K562 (cell line): ENCODE data around the gene STPG4. TPM values are rescaled to one million over a fixed set of nuclear protein-coding genes. Genes with fewer than 3 reads are reported as not detected.

Experiments used
- ATAC-seq: fragments of 200-7000 bp; cut with Tn5 transposase; 3 replicates; pipeline ENCODE4 v1.9.1; 2020; ENCODE audit warnings: moderate library complexity
- BruUV-seq: library from RNA; stranded (reverse); fragments of 400-500 nt; replicated peaks from 2 replicates; lab custom pipeline; 2021; lab: Mats Ljungman, UMichigan
- CTCF ChIA-PET: fragments of 300-600 bp; formaldehyde crosslinking; extraction: SDS; loops from one replicate; lab custom pipeline; 2021; ENCODE audit warnings: low intra/inter-chr PET ratio; lab: Yijun Ruan, JAX
- POLR2A ChIA-PET: fragments of 300-600, 350-650 bp; sonication (Branson Sonifier 250); formaldehyde crosslinking; extraction: SDS; loops from one replicate; lab custom pipeline; 2021; ENCODE audit warnings: antibody characterized with exemption, inconsistent platforms; lab: Yijun Ruan, JAX
- DNase-seq, 4 experiments: peaks; one replicate each; pipeline versions ENCODE4 v3.0.0 to v3.0.0-alpha.2; 2011 to 2018; ENCODE audit warnings: low spot score in 3 of 4, mixed read lengths in 3 of 4; ENCODE audit errors: extremely low read depth in 1 of 4
- FAIRE-seq: peaks from 2 replicates; lab custom pipeline; 2011; peaks lifted over from hg19 to GRCh38; lab: Jason Lieb, UNC
- H2AFZ ChIP-seq: 2 replicates; pipeline ENCODE4 v1.6.0; 2011; ENCODE audit warnings: low read depth, low read length, control low read depth, inconsistent platforms
- H3K27ac ChIP-seq: fragments of 200-600 bp; 3 replicates; pipeline ENCODE4 v1.8.0; 2011; ENCODE audit warnings: low read depth, mild to moderate bottlenecking, control low read depth, inconsistent platforms, low read length, moderate library complexity, mixed read lengths; ENCODE audit errors: extremely low read depth
- H3K27me3 ChIP-seq, 2 experiments: fragments of 300-600 bp in 1 of 2; 2 replicates in 1 of 2; 3 replicates in 1 of 2; pipeline versions ENCODE4 v1.6.0 to v1.8.0; 2011; ENCODE audit warnings: inconsistent platforms in 2 of 2, low read length in 2 of 2, mild to moderate bottlenecking in 1 of 2, mixed read lengths in 1 of 2, moderate library complexity in 1 of 2; ENCODE audit not compliant: control insufficient read depth in 2 of 2, insufficient read depth in 2 of 2
- H3K36me3 ChIP-seq: fragments of 300-600 bp; 3 replicates; pipeline ENCODE4 v1.8.0; 2011; ENCODE audit warnings: mild to moderate bottlenecking, low read length, inconsistent platforms; ENCODE audit not compliant: control insufficient read depth, insufficient read depth
- H3K4me1 ChIP-seq, 2 experiments: fragments of 200-600 bp in 1 of 2; replicated peaks in 1 of 2; 2 replicates in 1 of 2; 3 replicates in 1 of 2; pipeline versions ENCODE4 v1.5.1 to v1.8.0; 2011; ENCODE audit warnings: inconsistent platforms in 2 of 2, low read length in 2 of 2, mild to moderate bottlenecking in 1 of 2, mixed read lengths in 1 of 2, moderate library complexity in 1 of 2; ENCODE audit not compliant: control insufficient read depth in 2 of 2, insufficient read depth in 2 of 2
- H3K4me2 ChIP-seq: 2 replicates; pipeline ENCODE4 v1.6.1; 2011; ENCODE audit warnings: low read length, control low read depth, inconsistent platforms, mixed read lengths; ENCODE audit not compliant: insufficient read depth
- H3K4me3 ChIP-seq: fragments of 200-600 bp; sonication (generic), shearing (Covaris generic); 2 replicates; pipeline ENCODE4 v1.5.1; 2016; ENCODE audit warnings: control low read depth, inconsistent platforms
- H3K79me2 ChIP-seq: fragments of 200-600 bp; 3 replicates; pipeline ENCODE4 v1.8.0; 2011; ENCODE audit warnings: low read length, inconsistent platforms; ENCODE audit not compliant: control insufficient read depth, insufficient read depth
- H3K9ac ChIP-seq, 2 experiments: 2 replicates each; pipeline versions ENCODE4 v1.6.0 to v1.6.1; 2011; ENCODE audit warnings: low read depth in 2 of 2, low read length in 2 of 2, control low read depth in 1 of 2, inconsistent platforms in 1 of 2, mild to moderate bottlenecking in 1 of 2, mixed read lengths in 1 of 2; ENCODE audit not compliant: insufficient read depth in 1 of 2
- H3K9me1 ChIP-seq: one replicate; pipeline ENCODE4 v1.6.0; 2011; ENCODE audit warnings: inconsistent platforms, mild to moderate bottlenecking, low read length, moderate library complexity; ENCODE audit not compliant: control insufficient read depth, insufficient read depth
- H3K9me3 ChIP-seq: replicated peaks from 2 replicates; pipeline ENCODE4 v1.5.1; 2011; ENCODE audit warnings: low read depth, low read length, inconsistent platforms; ENCODE audit not compliant: control insufficient read depth, insufficient read depth
- H4K20me1 ChIP-seq: replicated peaks from 2 replicates; pipeline ENCODE4 v1.6.1; 2011; ENCODE audit warnings: low read length, inconsistent platforms, mixed read lengths; ENCODE audit not compliant: control insufficient read depth, insufficient read depth
- CHD2 ChIP-seq: IDR thresholded peaks from 2 replicates; pipeline ENCODE4 v1.6.1; 2011; ENCODE audit warnings: low read depth, low read length
- GABPA ChIP-seq: fragments of 200-800 bp; sonication (Bioruptor generic); conservative IDR thresholded peaks from 2 replicates; pipeline ENCODE4 v1.6.1; 2016; ENCODE audit warnings: low read depth, missing genetic modification characterization, missing compliant biosample characterization
- GTF2A2 ChIP-seq: IDR thresholded peaks from 2 replicates; pipeline ENCODE4 v1.6.1; 2016; ENCODE audit warnings: mild to moderate bottlenecking, missing genetic modification characterization, missing compliant biosample characterization
- KAT8 ChIP-seq: fragments of 450-650 bp; IDR thresholded peaks from 2 replicates; pipeline ENCODE4 v1.6.1; 2016; ENCODE audit warnings: low read depth, mild to moderate bottlenecking
- NFIC ChIP-seq: fragments of 450-650 bp; IDR thresholded peaks from 2 replicates; pipeline ENCODE4 v1.6.1; 2017; ENCODE audit warnings: mild to moderate bottlenecking, inconsistent platforms
- RAD21 ChIP-seq, 2 experiments: fragments of 250-450 bp in 1 of 2; fragments of 450-650 bp in 1 of 2; sonication (Bioruptor Pico) in 1 of 2; formaldehyde crosslinking in 1 of 2; IDR thresholded peaks in 1 of 2; conservative IDR thresholded peaks in 1 of 2; 2 replicates each; pipeline versions ENCODE4 v1.4.0 to v1.8.0; 2020 to 2022; ENCODE audit warnings: mild to moderate bottlenecking in 2 of 2, moderate library complexity in 1 of 2
- ZNF583 ChIP-seq: fragments of 250-450 bp; sonication (Bioruptor Pico); IDR thresholded peaks from 2 replicates; pipeline ENCODE4 v1.4.0; 2020
- WGBS: fragments of 100-300 bp; shearing (Covaris generic); methylation state at CpG from one replicate; pipeline ENCODE4 v1.1.6; 2016; ENCODE audit warnings: low coverage, mixed read lengths; ENCODE audit not compliant: insufficient coverage; ENCODE audit errors: missing lambda C conversion rate; 5-methylcytosine and 5-hydroxymethylcytosine counted together
- in situ Hi-C: fragments of 300-500 bp; cut with MboI; formaldehyde crosslinking; loops from 4 replicates; pipeline ENCODE4 v1.15.0; 2018; ENCODE audit warnings: inconsistent platforms, mixed read lengths
- intact Hi-C: fragments of 100-400 bp; cut with micrococcal nuclease; formaldehyde crosslinking; loops from 2 replicates; pipeline ENCODE4 v1.14.2; 2022
- polyA plus RNA-seq, 8 experiments: library from polyadenylated mRNA; depleted of rRNA in 4 of 8; stranded (reverse) in 5 of 8; unstranded in 3 of 8; fragments of >200 nt; fragmentation: Nextera tagmentation in 2 of 8; fragmentation: Illumina TruSeq in 1 of 8; extraction: Ambion mirVana in 2 of 8; extraction: Trizol in 1 of 8; gene quantifications; 2 replicates each; pipeline versions ENCODE4 v1.2.1 to v1.2.3, GENCODE V29; 2011 to 2014; ENCODE audit warnings: inconsistent platforms in 1 of 8, missing spikeins in 1 of 8
- total RNA-seq, 7 experiments: library from RNA; depleted of rRNA in 6 of 7; stranded (reverse); fragments of >200 nt in 6 of 7; fragmentation: Illumina TruSeq in 2 of 7; extraction: Trizol in 2 of 7; gene quantifications; 2 replicates each; pipeline versions ENCODE4 v1.2.1 to v1.2.3, GENCODE V29; 2011 to 2021; ENCODE audit warnings: low replicate concordance in 1 of 7
- TF ChIP-seq, protein P1 (sequence below), 3 experiments: IDR thresholded peaks in 2 of 3; conservative IDR thresholded peaks in 1 of 3; 2 replicates each; pipeline ENCODE4 v1.5.1; 2011 to 2012; ENCODE audit warnings: low read length in 3 of 3, mild to moderate bottlenecking in 3 of 3, control low read depth in 2 of 3, improper control_type of control experiment in 1 of 3, inconsistent platforms in 1 of 3, low read depth in 1 of 3, mixed read lengths in 1 of 3, moderate library complexity in 1 of 3; ENCODE audit not compliant: insufficient read depth in 2 of 3

The STPG4 gene
- total and polyA plus RNA-seq, 9 of the 15 experiments (the other 6 are each of a cell fraction or from before 2014, with no cell fraction given) = 0.10 to 0.68 (median 0.22) TPM; not detected in 6

DNA sequence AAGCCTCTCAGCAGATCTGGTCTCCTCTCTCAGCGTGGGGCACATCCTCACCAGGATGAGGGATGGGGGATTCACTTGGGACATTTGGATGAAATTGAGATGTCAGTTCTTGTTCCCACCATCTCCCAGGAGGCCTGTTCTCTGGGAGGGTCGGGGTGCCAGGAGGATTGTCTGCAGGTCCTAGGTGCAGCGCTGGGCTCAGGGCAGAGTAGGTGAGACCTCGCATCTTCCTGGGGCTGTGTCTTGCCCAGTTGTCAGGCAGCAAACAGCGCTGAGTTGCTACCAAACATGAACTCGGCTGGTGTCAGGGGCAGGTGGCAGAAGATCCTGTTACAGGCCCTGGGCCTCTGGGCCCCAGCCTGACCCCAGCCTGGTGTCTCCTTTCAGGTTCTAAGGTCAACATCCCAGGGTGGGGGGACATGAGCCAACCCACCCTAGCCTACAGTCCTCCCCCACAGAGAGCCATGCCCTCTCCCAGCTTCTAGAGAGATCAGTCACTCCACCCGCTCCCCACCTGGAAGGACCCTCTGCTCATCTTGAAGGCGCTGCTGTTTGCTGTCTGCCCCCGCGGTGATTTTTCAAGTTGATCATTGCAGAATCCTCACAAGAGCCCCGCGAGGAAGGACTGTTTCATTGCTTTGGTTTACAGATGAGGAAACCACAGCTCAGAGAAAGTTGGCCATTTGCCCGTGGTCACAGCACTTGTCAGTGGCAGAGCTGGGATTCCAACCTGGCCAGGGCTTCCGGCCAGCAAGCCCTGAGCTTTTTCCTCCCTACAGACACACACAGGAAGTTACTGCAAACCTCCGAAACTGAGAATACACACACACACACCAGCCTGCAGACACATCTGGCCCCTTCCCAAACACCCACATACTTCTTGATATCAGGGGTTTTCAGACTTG, 83.9 kb downstream of the STPG4 start:
- BruUV-seq = no TSS peak
- H3K79me2 ChIP-seq = no peaks in the 10 kb centered on the region
- FAIRE-seq = no peak

More for the DNA sequence above, 83.9 kb downstream of the STPG4 start:
- 0 out of 2 replicates have a peak, but pooled peaks cover 5% of the 10 kb centered on the region for H4K20me1 ChIP-seq
- TF ChIP-seq, protein P1, sequence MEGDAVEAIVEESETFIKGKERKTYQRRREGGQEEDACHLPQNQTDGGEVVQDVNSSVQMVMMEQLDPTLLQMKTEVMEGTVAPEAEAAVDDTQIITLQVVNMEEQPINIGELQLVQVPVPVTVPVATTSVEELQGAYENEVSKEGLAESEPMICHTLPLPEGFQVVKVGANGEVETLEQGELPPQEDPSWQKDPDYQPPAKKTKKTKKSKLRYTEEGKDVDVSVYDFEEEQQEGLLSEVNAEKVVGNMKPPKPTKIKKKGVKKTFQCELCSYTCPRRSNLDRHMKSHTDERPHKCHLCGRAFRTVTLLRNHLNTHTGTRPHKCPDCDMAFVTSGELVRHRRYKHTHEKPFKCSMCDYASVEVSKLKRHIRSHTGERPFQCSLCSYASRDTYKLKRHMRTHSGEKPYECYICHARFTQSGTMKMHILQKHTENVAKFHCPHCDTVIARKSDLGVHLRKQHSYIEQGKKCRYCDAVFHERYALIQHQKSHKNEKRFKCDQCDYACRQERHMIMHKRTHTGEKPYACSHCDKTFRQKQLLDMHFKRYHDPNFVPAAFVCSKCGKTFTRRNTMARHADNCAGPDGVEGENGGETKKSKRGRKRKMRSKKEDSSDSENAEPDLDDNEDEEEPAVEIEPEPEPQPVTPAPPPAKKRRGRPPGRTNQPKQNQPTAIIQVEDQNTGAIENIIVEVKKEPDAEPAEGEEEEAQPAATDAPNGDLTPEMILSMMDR (IDR thresholded peaks at IDR 0.05 in 2 of 3, conservative IDR thresholded peaks at IDR 0.05 in 1 of 3; ENCODE audit: insufficient read depth in 2 of 3, low read depth in 1 of 3, low read length in 3 of 3) = no peak
- no peak for TF ChIP-seq RAD21 (CRISPR knock-in tag; conservative IDR thresholded peaks at IDR 0.05 in 1 of 2, IDR thresholded peaks at IDR 0.05 in 1 of 2)
- no peak for TF ChIP-seq ZNF583 (CRISPR knock-in tag)
- TF ChIP-seq KAT8 = no peak
- TF ChIP-seq GABPA (tag) = 0 out of 2 replicates have a peak, but pooled peaks have one; percentile 34
- TF ChIP-seq NFIC = peak; percentile 43; the same call in 1 of the 2 replicates
- no peak for TF ChIP-seq CHD2
- no peak for TF ChIP-seq GTF2A2
- no peaks in the 10 kb centered on the region for H3K9me3 ChIP-seq
- ATAC-seq = no peak
- H3K9ac ChIP-seq = no peak overlapping the region
- peaks cover 0 to 10% of the 10 kb centered on the region in 2 experiments; a peak in 2 of 5 replicates for H3K4me1 ChIP-seq
- 62% methylated on average over 13 of the region's 15 CpGs for WGBS
- no peaks in the 10 kb centered on the region for H3K36me3 ChIP-seq
- in situ Hi-C loops (no loop called here), intact Hi-C loops (no loop called here)
- H2AFZ ChIP-seq = no peak overlapping the region
- ChIA-PET POLR2A (interaction anchor here (0.6 to 1.3 kb wide), 2 partner anchors 14 to 104 kb away, joined by 3 to 4 read pairs; no protein-coding TSS in a partner anchor), CTCF (no interaction called here)
- H3K4me2 ChIP-seq = no peak overlapping the region
- H3K4me3 ChIP-seq = no peak overlapping the region
- peaks cover 2% of the 10 kb centered on the region for H3K9me1 ChIP-seq
- no peak for DNase-seq
- no peak overlapping the region for H3K27ac ChIP-seq
- H3K27me3 ChIP-seq = no peaks in the 10 kb centered on the region
